Measurements from ENCODE around the gene ALOX15B. TPM values are rescaled to one million over a fixed set of nuclear protein-coding genes. Genes with fewer than 3 reads are reported as not detected.

Gene ALOX15B
- total RNA-seq, 1 donor = under 0.01 TPM

DNA sequence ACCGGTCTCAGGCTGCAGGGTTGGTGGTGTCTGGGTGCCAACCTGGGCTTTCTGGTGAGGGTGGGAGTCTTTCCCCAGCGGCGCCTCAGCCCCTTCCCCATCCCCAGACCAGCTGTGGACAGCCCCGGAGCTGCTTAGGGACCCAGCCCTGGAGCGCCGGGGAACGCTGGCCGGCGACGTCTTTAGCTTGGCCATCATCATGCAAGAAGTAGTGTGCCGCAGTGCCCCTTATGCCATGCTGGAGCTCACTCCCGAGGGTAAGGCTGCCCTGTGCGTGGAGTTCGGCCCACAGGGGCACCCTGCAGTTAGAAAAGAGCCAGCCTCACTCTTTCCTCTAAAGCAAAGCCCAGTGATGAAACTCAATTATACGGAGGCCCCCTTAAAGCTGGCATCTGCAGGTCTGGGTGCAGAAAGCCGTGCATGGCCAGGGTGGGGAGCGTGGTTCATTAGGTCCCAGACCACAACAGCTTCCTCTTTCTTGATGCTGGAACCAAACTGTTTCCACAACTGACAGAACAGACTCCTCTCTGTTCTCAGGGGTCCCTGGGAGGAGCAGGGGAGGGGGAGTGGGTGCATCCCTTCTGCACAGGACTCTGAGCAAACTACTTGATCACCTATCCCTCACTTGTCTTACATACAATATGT is 25.7 kb upstream of the ALOX15B start:
- no peaks in the 10 kb centered on the region for H3K79me2 ChIP-seq (ENCODE audit: insufficient read depth, low read length)
- no peak overlapping the region for H3K4me3 ChIP-seq (ENCODE audit: insufficient read depth, low read length)
- H3K27ac ChIP-seq (ENCODE audit: low read depth, low read length) = no peak overlapping the region
- H4K20me1 ChIP-seq (ENCODE audit: insufficient read depth, low read length) = no peaks in the 10 kb centered on the region
- H3K9me3 ChIP-seq (ENCODE audit: low read depth, low read length) = no peaks in the 10 kb centered on the region
- H3K4me2 ChIP-seq (ENCODE audit: insufficient read depth, low read length) = no peak overlapping the region
- H3K27me3 ChIP-seq (ENCODE audit: insufficient read depth, low read length) = peaks cover 23% of the 10 kb centered on the region
- H2AFZ ChIP-seq (ENCODE audit: low read length) = no peak overlapping the region
- TF ChIP-seq, protein P1, sequence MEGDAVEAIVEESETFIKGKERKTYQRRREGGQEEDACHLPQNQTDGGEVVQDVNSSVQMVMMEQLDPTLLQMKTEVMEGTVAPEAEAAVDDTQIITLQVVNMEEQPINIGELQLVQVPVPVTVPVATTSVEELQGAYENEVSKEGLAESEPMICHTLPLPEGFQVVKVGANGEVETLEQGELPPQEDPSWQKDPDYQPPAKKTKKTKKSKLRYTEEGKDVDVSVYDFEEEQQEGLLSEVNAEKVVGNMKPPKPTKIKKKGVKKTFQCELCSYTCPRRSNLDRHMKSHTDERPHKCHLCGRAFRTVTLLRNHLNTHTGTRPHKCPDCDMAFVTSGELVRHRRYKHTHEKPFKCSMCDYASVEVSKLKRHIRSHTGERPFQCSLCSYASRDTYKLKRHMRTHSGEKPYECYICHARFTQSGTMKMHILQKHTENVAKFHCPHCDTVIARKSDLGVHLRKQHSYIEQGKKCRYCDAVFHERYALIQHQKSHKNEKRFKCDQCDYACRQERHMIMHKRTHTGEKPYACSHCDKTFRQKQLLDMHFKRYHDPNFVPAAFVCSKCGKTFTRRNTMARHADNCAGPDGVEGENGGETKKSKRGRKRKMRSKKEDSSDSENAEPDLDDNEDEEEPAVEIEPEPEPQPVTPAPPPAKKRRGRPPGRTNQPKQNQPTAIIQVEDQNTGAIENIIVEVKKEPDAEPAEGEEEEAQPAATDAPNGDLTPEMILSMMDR (IDR thresholded peaks at IDR 0.05; ENCODE audit: extremely low read depth, low read depth, low read length) = no peak
- H3K36me3 ChIP-seq (ENCODE audit: insufficient read depth, low read length) = no peaks in the 10 kb centered on the region
- peaks cover 5% of the 10 kb centered on the region for H3K4me1 ChIP-seq (ENCODE audit: insufficient read depth, low read length)
- peak; percentile 48 for DNase-seq (ENCODE audit: insufficient read length, low spot score, missing footprints)

DNA sequence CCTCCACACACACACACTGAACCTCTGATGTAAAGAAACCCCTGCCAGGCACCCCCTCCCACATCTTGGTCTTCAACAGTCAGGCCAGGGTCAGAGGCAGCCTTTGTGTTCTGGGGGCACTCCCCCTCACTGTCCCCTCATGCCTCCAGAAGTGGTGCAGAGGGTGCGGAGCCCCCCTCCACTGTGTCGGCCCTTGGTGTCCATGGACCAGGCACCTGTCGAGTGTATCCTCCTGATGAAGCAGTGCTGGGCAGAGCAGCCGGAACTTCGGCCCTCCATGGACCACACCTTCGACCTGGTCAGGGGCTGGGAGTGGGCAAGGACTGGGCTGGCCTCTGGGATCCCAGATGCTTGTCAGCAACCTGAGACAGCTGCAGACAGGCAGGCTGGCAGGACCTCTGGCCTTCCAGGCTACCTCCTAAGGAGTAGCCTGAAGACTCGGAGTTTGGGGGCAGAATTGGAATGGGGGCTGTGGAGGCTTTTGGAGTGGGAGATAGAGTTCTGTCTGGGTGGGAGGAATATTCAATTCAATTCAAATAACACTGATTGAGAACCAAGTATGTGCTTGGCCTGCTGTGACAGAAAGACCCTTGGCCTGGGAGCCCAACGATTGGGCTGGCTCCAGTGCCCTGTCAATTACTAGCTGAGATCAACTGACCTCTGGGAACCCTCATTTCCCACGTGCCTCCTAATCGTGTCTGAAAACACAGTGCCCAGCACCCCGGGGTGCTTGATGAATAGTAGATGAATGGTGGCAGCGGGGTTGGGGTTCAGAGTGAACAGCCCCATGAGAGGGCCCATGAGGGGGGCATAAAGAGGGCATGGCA is 24.9 kb upstream of the ALOX15B start:
- Histone ChIP-seq H3K36me3 (ENCODE audit: insufficient read depth, low read length) (no peaks in the 10 kb centered on the region), H3K4me1 (ENCODE audit: insufficient read depth, low read length) (peaks cover 5% of the 10 kb centered on the region), H3K27ac (ENCODE audit: low read depth, low read length) (no peak overlapping the region), H3K27me3 (ENCODE audit: insufficient read depth, low read length) (peaks cover 23% of the 10 kb centered on the region), H3K9me3 (ENCODE audit: low read depth, low read length) (no peaks in the 10 kb centered on the region), H3K79me2 (ENCODE audit: insufficient read depth, low read length) (no peaks in the 10 kb centered on the region), H4K20me1 (ENCODE audit: insufficient read depth, low read length) (no peaks in the 10 kb centered on the region), H3K4me2 (ENCODE audit: insufficient read depth, low read length) (no peak overlapping the region), H2AFZ (ENCODE audit: low read length) (no peak overlapping the region), H3K4me3 (ENCODE audit: insufficient read depth, low read length) (no peak overlapping the region)
- TF ChIP-seq, protein P1 (IDR thresholded peaks at IDR 0.05; ENCODE audit: extremely low read depth, low read depth, low read length) = no peak
- DNase-seq (ENCODE audit: insufficient read length, low spot score, missing footprints) = peak; percentile 51

DNA sequence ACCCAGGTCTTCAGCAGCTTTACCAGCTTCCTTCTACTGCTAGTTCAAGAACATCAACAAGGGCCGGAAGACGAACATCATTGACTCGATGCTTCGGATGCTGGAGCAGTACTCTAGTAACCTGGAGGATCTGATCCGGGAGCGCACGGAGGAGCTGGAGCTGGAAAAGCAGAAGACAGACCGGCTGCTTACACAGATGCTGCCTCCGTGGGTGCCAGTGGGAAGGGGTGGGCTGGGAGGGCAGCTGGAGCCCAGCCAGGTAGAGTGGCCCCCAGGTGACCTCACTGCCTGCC is 24.4 kb upstream of the ALOX15B start:
- H2AFZ ChIP-seq (ENCODE audit: low read length) = no peak overlapping the region
- H3K27ac ChIP-seq (ENCODE audit: low read depth, low read length) = no peak overlapping the region

More for the DNA sequence above, 24.4 kb upstream of the ALOX15B start:
- no peaks in the 10 kb centered on the region for H3K9me3 ChIP-seq (ENCODE audit: low read depth, low read length)
- H3K4me1 ChIP-seq (ENCODE audit: insufficient read depth, low read length) = peaks cover 10% of the 10 kb centered on the region
- no peaks in the 10 kb centered on the region for H3K79me2 ChIP-seq (ENCODE audit: insufficient read depth, low read length)
- H4K20me1 ChIP-seq (ENCODE audit: insufficient read depth, low read length) = no peaks in the 10 kb centered on the region
- no peak overlapping the region for H3K4me2 ChIP-seq (ENCODE audit: insufficient read depth, low read length)
- H3K4me3 ChIP-seq (ENCODE audit: insufficient read depth, low read length) = no peak overlapping the region
- H3K36me3 ChIP-seq (ENCODE audit: insufficient read depth, low read length) = no peaks in the 10 kb centered on the region
- H3K27me3 ChIP-seq (ENCODE audit: insufficient read depth, low read length) = peaks cover 23% of the 10 kb centered on the region
- TF ChIP-seq, protein P1 (IDR thresholded peaks at IDR 0.05; ENCODE audit: extremely low read depth, low read depth, low read length) = no peak
- no peak for DNase-seq (ENCODE audit: insufficient read length, low spot score, missing footprints)

Measured in osteoblast (primary cell).